Activated CD4-positive, alpha-beta T cell treated with anti-CD3 and anti-CD28 coated beads, Interleukin-2, amount 50 U/mL, for 1 hour (primary cell): ENCODE results near the gene C2CD4C.
"Not testable (repeated sequence)": the region's sequence is repeated elsewhere in the genome, so short reads cannot be mapped to it uniquely, and the experiment has no call there.

ENCODE experiments used
- DNase-seq: peaks from one replicate; pipeline ENCODE4 v3.0.0-alpha.2; 2020

Gene C2CD4C

DNA sequence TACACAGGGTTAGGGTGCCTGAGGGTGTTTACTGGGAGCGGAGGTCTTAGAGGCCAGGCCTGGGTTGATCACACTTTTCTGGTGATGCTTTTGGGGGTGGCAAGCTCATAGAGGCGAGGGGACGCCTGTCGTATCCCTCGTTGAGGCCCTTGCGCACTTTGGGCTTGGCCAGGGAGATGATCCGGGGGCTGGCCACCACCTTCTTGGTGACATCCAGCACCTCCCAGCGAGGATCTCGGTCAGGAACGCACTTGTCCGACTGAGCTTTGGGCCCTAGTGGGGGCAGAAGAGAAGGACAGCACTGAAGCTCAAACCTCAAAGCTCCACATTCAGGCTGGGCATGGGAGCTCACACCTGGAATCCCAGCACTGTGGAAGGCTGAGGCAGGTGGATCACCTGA, 46.8 kb downstream of the C2CD4C start:
- no peak for DNase-seq

DNA sequence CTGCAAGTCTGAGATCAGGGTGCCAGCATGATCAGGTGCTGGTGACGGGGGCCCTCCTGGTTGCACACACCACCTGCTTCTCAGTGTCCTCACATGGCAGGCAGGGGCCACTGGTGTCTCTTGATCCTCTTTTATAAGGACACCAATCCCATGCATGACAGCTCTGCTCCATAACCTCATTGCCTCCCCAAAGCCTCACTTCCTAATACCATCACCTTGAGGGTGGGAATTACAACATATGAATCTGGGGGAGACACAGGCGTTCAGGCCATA, 49.4 kb downstream of the C2CD4C start:
- DNase-seq: no peak

- DNase-seq: not testable (repeated sequence)
These were observed 53.4 kb downstream of the C2CD4C start for GRCh38 chr19:355536-355935.
